HG03097 (cell line): ENCODE results near the gene UBE2O.
"Not testable (repeated sequence)": the region's sequence is repeated elsewhere in the genome, so short reads cannot be mapped to it uniquely, and the experiment has no call there.

Experiments
- ATAC-seq: cut with Tn5 transposase; IDR thresholded peaks from one replicate; pipeline ENCODE4 v1.9.1; 2021; ENCODE audit not compliant: unreplicated experiment, low FRiP score

The UBE2O gene

DNA sequence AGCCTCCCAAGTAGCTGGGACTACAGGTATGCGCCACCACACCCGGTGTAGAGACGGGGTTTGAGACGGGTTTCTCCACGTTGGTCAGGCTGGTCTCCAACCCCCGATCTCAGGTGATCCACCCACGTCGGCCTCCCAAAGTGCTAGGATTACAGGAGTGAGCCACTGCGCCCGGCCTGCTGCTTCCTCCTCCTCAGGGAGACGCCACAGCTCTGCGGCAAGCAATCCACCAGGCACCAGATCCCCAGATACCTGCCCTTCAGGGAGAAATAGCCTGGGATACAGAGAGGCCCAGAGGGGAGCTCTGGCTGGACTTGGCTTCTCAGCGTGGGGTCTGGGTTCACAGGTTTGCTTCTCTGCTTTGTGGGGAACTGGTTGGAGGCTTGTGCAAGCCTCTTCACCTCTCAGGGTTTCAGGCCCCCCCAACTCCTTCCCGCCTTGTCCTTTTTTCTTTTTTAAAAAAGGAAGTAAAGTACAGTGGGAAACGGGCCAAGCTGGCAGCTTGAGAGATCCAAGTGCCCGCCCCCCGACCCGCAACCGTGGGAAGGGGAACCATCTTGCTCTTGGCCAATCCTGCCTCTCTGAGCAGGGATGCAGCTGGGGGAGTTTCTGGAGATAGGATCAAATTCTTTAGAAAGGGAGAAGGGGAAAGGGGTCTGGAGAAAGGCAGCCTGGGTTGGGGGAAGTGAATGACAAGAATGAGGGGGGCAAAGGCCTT is 71.2 kb downstream of the UBE2O start:
- no peak for ATAC-seq

- ATAC-seq = no peak
Observed at GRCh38 chr17:76379646-76380376, 73.1 kb downstream of the UBE2O start.

DNA sequence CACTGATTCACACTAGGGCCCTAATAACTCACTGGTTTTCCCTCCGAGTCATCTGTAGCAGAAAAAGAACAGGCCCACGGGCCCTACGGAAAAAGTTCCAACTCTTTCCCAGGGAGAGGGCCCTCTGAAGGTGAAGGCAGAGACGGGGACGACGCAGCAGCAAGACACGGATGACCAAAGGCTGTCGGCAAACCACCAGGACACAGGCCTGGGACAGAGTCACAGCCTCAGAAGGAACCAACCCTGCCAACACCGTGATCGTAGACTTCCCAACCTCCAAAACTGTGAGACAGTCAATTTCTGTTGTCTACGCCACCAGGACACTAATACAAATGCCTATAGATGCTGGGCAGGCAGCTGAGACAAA is 73.7 kb downstream of the UBE2O start:
- no peak for ATAC-seq

- ATAC-seq = no peak
Observed at GRCh38 chr17:76378548-76379274, 74.2 kb downstream of the UBE2O start.

- ATAC-seq = no peak
Observed at GRCh38 chr17:76376318-76377133, 76.4 kb downstream of the UBE2O start.

- ATAC-seq = no peak
Observed at GRCh38 chr17:76371656-76372628, 81.0 kb downstream of the UBE2O start.

GRCh38 chr17:76370261-76370993 is 82.5 kb downstream of the UBE2O start:
- ATAC-seq = no peak

DNA sequence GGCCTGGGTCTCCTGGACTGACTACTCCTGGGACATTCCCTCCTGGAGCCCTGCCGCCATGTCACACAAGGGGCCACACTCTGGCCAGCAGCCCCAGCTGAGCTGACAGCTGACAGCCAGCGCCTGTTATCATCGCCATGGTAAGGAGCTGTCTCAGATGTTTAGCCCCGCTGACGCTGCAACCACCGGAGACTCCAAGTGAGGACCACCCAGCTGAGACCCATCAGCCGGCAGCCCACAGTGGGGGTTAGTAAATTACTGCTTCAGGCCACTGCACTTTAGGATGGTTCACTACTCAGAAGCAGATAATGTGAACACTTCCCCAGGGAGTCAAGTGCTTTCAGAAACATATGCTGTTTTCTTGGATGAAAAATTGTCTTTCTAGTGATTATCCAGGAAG is 83.1 kb downstream of the UBE2O start:
- ATAC-seq = no peak

- ATAC-seq = no peak
Observed at GRCh38 chr17:76369379-76369778, 83.6 kb downstream of the UBE2O start.

GRCh38 chr17:76368545-76368944 is 84.4 kb downstream of the UBE2O start:
- ATAC-seq = no peak

- ATAC-seq = no peak
Observed at GRCh38 chr17:76367642-76368041, 85.3 kb downstream of the UBE2O start.

DNA sequence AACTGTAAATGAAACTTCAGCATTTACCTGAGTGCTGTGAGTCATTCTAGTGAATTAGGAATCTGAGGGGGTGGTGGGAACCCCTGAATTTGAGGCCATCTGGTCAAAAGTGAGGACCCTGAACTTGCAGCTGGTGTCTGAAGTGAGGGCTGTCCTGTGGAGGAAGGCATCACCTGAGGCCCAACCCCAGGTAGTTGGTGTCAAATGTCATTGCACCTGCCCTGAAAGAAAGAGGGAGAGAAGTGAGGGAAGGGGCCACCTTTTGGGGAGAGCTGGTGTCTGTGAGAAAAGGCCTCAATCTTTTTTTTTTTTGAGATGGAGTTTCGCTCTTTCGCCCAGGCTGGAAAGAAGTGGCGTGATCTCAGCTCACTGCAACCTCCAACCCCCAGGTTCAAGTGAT is 86.7 kb downstream of the UBE2O start:
- no peak for ATAC-seq

DNA sequence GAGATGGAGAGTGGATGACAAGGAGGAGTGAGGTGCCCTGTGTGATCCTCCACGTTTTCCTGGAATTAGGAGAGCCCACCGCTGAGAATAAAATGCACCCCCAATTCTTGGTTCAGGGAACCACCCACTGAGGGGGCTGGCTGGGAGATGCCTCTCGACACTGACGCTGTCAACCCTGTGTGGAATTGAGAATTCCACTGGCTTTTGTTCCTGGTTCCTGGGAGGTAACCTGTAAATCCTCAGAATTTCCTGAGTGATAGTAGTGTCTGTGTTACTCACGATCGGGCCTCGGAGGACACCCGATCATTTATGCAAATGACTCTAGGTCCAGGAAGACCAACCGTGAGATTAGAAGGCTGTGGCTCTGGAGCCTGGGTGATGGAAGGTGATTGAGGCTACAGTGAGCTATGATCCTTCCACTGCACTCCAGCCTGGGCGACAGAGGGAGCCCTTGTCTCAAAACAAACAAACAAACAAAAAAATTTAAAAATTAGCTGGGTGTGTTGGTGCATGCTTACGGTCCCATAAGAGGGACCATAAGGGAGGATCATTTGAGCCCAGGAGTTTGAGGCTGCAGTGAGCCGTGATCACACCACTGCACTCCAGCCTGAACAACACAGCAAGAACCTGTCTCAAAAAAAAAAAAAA is 87.6 kb downstream of the UBE2O start:
- no peak for ATAC-seq

DNA sequence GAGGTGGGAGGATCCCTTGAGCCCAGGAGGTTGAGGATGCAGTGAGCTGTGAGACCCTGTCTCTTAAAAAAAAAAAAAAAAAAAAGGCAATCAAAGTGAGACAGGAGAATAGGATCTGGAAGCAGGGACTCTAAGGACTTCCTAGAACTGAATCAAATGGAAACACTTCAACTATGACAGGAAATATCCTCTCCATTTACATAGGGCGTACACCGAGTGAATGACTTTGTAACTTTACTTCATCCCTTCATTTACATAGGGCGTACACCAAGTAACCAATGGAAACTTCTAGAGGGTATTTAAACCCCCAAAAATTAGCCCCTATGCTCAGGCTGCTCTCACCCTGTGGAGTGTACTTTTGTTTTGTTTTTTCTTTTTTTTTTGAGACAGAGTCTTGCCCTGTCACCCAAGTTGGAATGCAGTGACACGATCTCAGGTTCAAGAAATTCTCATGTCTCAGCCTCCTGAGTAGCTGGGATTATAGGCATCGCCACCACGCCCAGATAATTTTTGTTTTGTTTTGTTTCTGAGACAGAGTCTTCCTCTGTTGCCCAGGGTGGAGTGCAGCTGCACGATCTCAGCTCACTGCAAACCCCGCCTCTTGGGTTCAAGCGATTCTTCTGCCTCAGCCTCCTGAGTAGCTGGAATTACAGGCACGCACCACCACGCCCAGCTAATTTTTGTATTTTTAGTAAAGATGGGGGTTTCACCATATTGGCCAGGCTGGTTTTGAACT is 89.7 kb downstream of the UBE2O start:
- ATAC-seq = no peak

- no peak for ATAC-seq
Observed at GRCh38 chr17:76360461-76360860, 92.5 kb downstream of the UBE2O start.

DNA sequence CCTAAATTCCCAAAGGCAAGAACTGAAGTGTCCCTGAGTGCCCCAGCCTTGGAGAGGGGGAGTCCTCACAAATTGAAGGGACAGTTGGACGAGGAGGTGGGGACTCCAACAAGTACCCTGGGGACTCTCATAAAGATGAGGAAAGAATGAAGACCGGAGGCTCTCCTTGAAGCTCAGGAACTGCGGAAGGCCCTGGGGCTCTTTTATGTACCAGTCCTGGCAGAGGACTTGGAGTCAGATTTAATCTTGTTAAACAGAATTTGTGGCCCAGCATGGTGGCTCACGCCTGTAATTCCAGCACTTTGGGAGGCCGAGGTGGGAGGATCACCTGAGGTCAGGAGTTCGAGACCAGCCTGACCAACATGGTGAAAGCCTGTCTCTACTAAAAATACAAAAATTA is 93.2 kb downstream of the UBE2O start:
- ATAC-seq = not testable (repeated sequence)

DNA sequence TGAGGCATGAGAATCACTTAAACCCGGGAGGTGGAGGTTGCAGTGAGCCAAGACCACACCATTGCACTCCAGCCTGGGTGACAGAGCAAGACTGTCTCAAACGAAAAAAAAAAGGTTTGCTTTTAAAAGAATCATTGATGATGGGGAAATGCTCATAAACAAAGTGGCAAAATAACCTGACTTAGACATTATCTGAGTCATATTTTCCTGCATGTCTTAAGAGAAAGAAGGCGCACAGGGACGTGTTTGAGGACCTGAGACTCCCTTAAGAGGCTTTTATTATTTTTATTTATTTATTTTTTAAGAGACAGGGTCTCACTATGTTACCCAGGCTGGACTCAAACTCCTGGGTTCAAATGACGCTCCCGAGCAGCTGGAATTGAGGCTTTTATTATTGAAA is 93.6 kb downstream of the UBE2O start:
- no peak for ATAC-seq

DNA sequence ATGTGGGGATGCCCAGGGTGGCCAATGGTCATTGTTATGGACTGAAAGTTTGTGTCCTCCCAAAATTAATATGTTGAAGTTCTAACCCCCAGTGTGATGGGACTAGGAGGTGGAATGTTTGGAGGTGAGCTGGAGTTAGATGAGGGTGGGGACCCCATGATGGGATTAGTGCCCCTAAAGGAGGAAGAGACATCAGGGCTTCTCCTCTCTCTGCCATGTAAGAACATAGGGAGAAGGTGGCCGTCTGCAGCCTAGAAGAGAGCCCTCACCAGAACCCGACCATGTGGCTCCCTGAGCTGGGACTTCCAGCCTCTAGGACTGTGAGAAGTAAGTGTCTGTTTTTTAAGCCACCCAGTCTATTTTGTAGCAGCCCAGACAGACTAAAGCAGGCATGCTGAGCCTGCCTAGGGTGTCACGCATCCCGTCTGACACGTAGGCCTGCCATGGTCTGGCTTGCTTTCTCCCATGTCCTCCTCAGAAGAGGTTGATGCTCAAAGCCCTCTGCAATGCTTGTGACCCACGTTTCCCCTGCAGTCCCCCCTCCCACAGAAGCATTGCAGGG is 95.3 kb downstream of the UBE2O start:
- no peak for ATAC-seq
